Measurements from ENCODE around the gene DCAF11.

Gene DCAF11

DNA sequence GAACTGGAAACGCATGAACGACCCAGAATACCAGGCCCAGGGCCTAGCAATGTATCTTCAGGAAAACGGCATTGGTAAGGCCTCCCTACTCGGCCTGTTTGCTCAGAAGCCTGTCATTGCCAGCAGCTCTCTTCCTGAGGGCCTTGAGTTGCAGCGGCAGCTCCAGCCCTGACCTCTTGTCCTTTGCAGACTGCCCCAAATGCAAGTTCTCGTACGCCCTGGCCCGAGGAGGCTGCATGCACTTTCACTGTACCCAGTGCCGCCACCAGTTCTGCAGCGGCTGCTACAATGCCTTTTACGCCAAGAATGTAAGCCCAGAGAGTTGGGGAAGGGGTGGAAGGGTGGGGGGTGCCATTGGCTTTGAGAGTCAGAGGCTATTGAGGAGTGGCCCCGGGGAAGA is 42.8 kb downstream of the DCAF11 start:
- H3K4me3 ChIP-seq (ENCODE audit: low read depth, low read length) = no peak overlapping the region
- DNase-seq (ENCODE audit: low read depth, low spot score) = no peak
- in situ Hi-C loops (cut with HindIII; ENCODE audit: low sequenced_read_pairs) = no loop called here
- TF ChIP-seq, protein P1, sequence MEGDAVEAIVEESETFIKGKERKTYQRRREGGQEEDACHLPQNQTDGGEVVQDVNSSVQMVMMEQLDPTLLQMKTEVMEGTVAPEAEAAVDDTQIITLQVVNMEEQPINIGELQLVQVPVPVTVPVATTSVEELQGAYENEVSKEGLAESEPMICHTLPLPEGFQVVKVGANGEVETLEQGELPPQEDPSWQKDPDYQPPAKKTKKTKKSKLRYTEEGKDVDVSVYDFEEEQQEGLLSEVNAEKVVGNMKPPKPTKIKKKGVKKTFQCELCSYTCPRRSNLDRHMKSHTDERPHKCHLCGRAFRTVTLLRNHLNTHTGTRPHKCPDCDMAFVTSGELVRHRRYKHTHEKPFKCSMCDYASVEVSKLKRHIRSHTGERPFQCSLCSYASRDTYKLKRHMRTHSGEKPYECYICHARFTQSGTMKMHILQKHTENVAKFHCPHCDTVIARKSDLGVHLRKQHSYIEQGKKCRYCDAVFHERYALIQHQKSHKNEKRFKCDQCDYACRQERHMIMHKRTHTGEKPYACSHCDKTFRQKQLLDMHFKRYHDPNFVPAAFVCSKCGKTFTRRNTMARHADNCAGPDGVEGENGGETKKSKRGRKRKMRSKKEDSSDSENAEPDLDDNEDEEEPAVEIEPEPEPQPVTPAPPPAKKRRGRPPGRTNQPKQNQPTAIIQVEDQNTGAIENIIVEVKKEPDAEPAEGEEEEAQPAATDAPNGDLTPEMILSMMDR (IDR thresholded peaks at IDR 0.05; ENCODE audit: low read depth, low read length) = no peak

DNA sequence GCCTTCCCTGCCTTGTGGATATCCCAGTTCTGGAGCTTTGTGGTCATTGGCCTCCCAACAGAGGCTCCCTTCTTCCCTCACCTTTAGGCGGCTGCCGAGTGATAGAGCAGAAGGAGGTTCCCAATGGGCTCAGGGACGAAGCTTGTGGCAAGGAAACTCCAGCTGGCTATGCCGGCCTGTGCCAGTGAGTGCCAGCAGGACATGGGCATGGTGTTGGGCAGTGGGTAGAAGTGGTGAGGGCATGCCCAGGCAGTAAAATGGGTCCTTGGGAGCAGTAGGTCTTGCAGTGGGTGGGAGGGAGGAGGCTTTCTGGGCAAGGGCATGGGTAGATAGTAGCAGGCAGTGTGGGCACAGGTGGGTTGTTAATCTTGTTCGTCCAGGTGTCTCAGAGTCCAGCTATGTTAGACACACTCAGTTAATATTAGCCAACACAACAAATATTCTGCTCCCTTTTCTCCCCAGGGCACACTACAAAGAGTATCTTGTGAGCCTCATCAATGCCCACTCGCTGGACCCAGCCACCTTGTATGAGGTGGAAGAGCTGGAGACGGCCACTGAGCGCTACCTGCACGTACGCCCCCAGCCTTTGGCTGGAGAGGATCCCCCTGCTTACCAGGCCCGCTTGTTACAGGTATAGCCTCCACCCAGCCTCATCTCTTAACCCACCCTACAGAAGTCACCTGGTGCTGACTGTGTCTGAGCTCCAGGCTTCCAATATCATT is 45.4 kb downstream of the DCAF11 start:
- no peak overlapping the region for H3K4me3 ChIP-seq (ENCODE audit: low read depth, low read length)
- TF ChIP-seq, protein P1 (IDR thresholded peaks at IDR 0.05; ENCODE audit: low read depth, low read length) = no peak
- no peak for DNase-seq (ENCODE audit: low read depth, low spot score)
- in situ Hi-C loops (cut with HindIII; ENCODE audit: low sequenced_read_pairs) = no loop called here

DNA sequence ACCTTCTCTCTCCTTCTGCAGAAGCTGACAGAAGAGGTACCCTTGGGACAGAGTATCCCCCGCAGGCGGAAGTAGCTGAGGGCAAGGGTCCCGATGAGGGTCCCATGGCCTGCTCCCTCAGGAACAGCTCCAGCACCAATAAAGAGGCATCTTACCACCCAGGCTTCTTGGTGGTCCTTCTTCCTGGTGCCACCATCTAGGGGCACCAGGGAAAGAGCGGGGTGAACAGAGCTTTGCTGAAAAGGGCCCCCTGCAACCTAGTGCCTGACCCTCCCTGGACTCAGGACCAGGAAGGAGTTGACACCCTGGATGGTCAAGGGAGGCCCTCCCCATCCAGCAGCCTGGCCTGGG is 45.9 kb downstream of the DCAF11 start:
- in situ Hi-C loops (cut with HindIII; ENCODE audit: low sequenced_read_pairs) = no loop called here
- TF ChIP-seq, protein P1 (IDR thresholded peaks at IDR 0.05; ENCODE audit: low read depth, low read length) = no peak
- no peak overlapping the region for H3K4me3 ChIP-seq (ENCODE audit: low read depth, low read length)
- no peak for DNase-seq (ENCODE audit: low read depth, low spot score)

DNA sequence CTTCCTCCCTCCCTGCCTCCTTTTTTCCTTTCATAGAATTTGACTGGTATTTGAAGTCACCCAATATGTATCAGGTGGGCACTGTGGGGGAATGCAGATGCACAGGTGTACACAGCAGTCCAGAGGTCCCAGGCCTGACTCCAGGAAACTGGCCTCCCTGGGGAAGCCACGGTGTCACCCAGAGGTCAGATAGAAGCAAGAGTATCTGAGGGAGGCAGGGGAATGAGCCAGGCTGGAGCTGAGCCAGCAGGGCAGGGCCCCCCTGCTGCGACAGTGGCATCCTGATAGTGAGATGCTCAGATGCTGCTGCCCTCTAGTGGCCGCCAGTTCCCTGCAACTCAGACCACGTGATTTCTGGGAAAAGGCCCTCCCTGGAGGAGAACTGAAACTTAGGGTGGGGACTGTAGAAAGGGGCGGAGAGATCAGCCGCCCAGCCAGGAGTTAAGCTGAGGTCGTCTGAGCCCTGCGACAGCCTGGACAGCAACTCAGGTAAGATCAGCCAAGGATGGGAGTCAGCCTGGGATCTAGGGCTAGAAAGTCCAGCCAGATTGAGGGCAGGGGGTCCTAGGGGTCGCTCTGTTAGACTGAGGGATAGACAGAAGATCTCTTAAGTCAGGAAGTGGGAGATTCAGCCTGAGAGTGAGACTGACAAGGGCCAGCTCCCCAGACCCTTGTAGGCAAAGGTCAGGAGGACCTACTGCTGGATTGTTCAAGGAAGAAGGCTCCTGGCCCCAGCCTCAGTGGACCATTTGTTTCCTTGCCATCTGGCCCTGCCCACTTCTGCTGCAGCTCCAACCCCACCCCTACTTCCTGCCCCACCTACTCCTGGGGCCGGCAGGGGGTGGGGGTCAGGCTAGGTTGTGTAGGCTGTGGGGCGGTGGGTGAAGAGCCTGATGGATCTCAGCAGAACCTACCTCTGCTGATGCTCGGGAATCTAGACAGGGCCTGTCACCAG is 46.5 kb downstream of the DCAF11 start, which contains the start of gene IRF9:
TSS of gene IRF9 (plus strand) at position 416 of the 955 bp plus-strand sequence. CDS start 880 bp downstream, outside the sequence.
- TF ChIP-seq, protein P1 (IDR thresholded peaks at IDR 0.05; ENCODE audit: low read depth, low read length) = peak; percentile 90
- peak; percentile 93 for DNase-seq (ENCODE audit: low read depth, low spot score)
- in situ Hi-C loops (cut with HindIII; ENCODE audit: low sequenced_read_pairs) = no loop called here
- peak within 1 kb of the TSS; percentile 72 for H3K4me3 ChIP-seq (ENCODE audit: low read depth, low read length)

DNA sequence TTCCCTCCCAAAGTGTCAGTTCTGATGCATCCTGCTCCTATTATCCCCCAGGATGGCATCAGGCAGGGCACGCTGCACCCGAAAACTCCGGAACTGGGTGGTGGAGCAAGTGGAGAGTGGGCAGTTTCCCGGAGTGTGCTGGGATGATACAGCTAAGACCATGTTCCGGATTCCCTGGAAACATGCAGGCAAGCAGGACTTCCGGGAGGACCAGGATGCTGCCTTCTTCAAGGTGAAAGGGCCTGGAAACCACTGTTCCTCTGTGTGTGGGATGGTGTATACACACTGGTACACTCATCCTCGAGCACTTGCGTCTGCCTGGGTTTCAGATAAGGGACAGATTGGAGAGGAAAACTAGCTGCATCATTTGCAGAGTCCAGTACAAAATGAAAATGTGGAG is 47.5 kb downstream of the DCAF11 start:
- DNase-seq (ENCODE audit: low read depth, low spot score) = no peak
- TF ChIP-seq, protein P1 (IDR thresholded peaks at IDR 0.05; ENCODE audit: low read depth, low read length) = no peak
- in situ Hi-C loops (cut with HindIII; ENCODE audit: low sequenced_read_pairs) = no loop called here
- H3K4me3 ChIP-seq (ENCODE audit: low read depth, low read length) = peak overlapping the region; percentile 72

DNA sequence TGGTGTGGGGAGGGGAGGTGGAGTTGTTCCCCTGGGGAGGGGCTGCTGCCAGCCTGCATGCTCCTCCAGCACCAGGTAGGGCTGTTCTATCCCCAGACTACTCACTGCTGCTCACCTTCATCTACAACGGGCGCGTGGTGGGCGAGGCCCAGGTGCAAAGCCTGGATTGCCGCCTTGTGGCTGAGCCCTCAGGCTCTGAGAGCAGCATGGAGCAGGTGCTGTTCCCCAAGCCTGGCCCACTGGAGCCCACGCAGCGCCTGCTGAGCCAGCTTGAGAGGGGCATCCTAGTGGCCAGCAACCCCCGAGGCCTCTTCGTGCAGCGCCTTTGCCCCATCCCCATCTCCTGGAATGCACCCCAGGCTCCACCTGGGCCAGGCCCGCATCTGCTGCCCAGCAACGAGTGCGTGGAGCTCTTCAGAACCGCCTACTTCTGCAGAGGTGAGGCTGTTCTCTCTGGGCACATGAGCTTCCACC is 50.0 kb downstream of the DCAF11 start:
- TF ChIP-seq, protein P1 (IDR thresholded peaks at IDR 0.05; ENCODE audit: low read depth, low read length) = no peak
- in situ Hi-C loops (cut with HindIII; ENCODE audit: low sequenced_read_pairs) = no loop called here
- no peak overlapping the region for H3K4me3 ChIP-seq (ENCODE audit: low read depth, low read length)
- no peak for DNase-seq (ENCODE audit: low read depth, low spot score)

All from astrocyte of the spinal cord (primary cell).